GM18505 (cell line): ENCODE results near the gene TNIP1.

Experiments used
- ATAC-seq: cut with Tn5 transposase; IDR thresholded peaks from one replicate; pipeline ENCODE4 v1.9.1; 2021; ENCODE audit not compliant: unreplicated experiment
- POLR2A ChIP-seq: IDR thresholded peaks from 4 replicates; pipeline ENCODE4 v1.6.1; 2011; ENCODE audit warnings: borderline replicate concordance; ENCODE audit not compliant: insufficient read depth, insufficient read length; ENCODE audit errors: extremely low read depth

The TNIP1 gene

DNA sequence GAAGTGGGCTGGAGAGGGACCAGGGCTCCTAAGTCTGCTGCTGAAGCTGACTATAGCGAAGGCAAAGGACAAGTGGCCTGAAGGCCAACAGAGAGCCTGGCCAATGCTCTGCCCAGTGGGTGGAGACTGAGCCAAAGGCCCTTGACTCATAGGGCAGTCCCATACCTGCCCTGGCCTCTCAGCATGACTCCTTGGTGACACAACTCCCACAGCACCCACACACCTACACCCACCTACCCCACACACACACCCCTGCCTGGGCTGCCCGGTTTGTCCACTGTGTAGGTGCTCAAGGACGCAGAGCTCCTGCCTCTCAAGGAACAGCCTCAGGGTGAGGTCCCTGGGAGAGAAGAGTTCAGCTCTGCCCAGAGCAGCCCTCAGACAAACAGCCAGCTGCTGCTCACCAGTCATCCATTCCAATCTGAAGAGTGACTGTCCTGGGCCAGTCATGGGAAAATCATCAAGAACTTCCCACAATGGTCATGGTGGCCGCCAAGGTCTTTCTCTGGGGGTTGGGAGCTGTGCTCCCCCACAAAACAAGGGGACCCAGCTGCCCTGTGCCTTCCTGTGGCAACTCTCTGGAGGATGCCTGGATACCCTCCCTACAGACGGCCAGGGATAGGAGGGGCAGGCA is 5.0 kb downstream of the TNIP1 start:
- no peak for TF ChIP-seq POLR2A
- no peak for ATAC-seq

DNA sequence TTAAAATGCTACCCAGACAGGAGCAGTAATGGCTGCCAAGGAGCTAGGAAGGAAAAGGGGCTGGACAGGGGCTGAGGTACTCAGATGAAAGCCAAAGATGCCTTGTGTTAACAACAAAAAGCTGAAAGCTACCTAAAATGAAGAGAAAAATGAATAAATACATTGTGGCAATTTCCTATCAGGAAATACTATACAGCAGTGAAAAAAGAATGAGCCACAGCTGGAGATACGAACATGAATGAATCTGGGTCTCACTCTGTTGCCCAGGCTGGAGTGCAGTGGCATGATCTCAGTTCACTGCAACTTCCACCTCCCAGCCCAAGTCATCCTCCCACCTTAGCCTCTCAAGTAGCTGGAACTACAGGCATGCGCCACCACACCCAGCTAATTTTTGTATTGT is 6.3 kb downstream of the TNIP1 start:
- TF ChIP-seq POLR2A, result no peak
- no peak for ATAC-seq

DNA sequence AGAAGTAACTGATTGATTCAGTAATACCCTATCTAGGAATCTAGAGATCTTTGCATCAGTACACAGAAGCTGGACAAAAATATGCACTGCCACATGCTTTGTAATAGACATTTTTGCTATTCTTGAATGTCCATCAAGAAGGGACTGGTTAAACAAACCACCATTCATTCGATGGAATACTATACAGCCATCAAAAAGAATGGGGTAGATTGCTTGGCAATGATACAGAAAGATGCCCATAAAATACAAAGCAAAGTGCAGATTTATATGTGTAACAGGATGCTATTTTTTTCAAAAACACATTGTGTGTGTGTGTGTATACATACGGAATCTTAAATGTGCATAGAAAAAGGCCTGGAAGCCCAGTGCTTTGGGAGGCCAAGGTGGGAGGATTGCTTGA is 7.6 kb downstream of the TNIP1 start:
- no peak for TF ChIP-seq POLR2A

DNA sequence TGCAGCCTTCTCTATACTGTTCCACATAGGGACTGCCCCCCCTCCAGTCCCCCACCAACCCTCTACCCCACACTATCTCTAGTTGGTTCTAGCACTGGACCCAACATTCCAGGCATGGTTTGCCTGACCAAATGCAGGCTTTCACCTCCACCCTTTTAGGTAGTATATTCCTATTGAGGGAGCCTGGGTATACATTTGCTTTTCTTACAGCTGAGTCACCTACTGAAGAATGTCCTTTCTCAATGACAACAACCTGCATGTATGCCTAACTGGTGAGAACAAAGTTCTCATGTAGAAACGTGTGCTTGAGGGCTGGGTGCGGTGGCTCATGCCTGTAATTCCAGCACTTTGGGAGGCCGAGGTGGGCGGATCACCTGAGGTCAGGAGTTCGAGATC is 8.2 kb downstream of the TNIP1 start:
- TF ChIP-seq POLR2A, result no peak
- ATAC-seq, result no peak

More for the DNA sequence above, 7.6 kb downstream of the TNIP1 start:
- ATAC-seq, result no peak

DNA sequence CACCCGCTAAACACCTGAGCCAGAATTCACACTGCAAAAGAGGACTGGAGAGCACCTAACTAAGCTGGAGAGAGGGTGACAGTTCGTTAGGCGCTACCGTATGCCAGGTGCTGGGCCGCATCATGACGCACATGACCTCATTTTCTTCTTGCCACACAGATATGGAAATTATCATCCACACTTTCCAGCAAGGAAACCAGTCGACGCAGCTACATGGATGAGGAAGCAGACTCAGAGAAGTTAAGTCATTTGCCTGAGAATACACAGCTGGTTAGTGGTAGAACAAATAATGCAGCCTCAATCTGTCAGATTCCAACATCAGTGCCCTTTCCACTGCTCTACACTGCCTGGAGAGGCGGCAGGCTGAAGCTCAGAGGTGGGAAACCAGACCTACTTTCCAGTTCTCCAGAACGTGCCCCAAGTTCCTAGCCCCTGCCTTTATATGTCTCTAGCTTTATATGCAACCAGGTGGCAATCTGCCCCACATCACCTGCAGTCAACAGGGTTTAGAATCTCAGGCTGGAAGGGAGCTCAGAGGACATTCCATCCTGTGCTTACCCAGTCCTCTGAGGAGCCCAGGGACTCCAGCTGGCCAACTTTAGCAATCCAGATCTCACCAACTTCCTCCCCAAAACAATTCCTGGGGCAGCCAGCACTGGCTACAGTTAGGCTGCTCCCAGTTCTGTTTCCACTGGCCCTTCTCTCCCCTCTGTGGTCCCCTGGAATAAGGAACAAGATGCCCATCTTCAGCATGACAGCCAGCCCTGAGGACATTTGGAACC is 8.8 kb downstream of the TNIP1 start:
- ATAC-seq, result no peak

DNA sequence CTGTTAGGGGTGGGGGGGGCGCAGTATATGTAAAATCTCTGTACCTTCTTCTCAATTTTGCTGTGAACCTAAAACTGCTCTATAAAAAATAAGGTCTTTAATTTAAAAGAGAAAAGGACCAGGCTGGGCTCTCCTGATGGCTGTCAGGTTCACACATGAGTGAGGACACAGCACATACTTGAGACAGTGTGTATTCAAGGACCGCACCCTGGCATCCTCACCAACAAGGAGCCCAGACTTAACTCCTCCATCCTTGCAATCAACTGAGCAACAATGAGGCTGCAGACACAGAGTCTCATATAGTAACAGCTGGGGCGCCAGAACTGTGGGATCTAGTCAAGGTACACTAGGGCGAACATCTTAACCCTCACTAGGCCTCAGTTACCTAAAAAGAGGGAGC is 9.8 kb downstream of the TNIP1 start:
- no peak for TF ChIP-seq POLR2A
- no peak for ATAC-seq

More for the DNA sequence above, 8.8 kb downstream of the TNIP1 start:
- no peak for TF ChIP-seq POLR2A

DNA sequence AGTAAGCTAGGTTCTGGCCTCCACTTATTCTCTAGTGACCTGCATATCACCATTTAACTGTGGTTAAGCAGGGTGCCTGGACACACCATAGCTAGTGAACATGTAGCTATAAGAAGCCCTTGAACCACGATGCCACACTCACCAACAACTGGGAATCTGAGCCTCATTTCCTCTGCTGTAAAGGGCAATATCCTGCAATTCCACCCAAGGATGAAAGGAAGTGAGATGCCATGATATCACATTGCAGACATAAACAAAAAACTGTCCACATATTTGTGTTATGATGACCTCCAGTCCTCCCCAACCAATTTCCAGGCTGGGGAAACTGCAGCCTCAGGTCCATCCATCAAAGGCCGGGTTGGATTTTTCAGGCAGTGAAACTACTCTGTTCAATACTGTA is 10.4 kb downstream of the TNIP1 start:
- ATAC-seq, result no peak
- TF ChIP-seq POLR2A, result no peak

DNA sequence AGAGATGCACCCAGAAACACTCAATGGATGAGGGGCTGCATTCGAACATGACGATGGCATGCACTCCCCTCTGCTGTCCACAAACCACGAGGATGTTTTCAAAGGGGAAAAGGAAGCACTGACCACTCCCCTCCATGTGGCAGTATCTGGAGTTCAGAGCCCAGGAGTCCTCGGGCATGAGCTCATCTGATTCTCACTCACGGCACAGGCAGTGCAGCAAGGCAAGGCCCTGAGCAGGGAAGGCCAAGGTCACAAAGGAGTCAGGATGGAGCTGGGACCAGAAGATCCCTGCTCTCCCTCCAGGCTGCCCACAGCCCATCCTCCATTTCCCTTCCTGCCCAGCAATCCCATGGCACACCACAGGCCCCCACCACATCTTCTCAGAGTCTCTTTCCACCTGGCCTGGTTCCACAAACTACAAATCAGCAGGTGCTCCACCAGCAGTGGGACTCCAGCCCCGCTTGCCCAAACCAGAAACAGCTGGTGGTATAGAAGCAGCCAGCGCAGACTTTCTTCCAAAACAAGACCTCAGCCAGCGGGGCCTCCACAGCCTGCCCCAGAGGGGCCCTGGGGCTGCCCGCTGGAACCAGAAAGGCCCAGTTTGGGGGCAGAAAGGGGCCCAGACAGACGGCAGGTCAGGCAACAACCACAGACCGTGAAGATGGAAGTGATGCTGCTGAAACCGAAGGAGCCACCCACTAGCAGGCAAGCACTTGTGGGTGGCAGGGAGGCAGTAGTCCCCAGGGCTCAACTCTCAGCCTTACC is 12.2 kb downstream of the TNIP1 start:
- TF ChIP-seq POLR2A, result peak; percentile 25
- peak; percentile 44 for ATAC-seq

DNA sequence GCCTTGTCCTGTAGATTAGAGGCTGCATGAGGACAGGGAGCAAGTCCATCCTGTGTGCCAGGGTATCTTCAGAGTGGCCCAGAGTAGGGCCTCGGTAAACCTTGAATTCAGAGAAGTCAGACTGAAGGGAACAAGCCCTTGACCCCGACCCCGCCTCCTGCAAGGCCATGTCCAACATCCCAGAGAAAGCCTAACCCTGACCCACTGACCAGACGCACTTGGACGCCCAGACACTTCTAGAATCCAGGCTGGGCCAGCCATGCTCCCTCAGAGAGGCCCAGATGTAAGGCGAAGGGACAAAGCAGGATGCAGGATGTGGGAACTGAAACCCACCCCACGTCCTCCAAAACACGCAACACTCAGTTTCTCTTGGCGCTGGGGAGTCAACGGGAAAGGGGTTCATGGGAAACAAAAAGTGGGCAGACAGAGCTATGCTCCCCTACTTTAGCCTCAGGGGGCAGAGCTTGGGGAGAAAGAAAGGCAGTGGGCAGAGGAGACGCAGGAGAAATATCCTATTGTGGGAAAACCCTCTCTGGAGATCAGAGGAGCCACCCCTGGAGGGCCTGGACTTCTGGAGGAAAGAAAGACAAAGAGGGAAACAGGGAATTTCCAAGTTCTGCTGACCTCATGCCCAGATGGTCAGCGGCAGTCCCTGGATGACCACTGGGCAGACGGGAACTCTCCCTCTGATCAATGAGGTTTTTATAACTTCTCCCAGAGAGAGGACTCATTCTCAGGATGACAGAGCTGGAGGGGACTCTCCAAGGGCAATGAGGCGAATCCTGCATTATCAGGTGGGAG is 13.0 kb downstream of the TNIP1 start:
- no peak for TF ChIP-seq POLR2A
- ATAC-seq, result no peak

DNA sequence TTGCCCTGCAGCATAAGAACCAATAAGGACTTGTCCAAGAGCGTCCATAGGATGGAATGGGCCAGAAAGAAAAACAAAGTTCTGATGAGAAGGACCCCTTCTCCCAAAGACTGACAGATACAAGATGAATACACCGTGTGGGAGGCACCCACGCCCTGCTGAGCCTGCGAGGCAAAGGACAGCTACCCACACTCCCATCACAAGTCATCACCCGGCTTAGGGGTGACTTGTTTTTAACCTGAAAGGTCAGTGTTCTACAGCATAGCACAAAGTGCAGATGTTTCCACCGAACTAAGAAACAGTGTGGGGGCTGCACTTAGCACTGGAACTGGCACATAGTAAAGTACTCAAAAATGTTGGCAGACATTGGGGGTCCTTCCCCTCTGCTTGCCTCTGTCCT is 13.9 kb downstream of the TNIP1 start:
- no peak for ATAC-seq
- TF ChIP-seq POLR2A, result no peak

DNA sequence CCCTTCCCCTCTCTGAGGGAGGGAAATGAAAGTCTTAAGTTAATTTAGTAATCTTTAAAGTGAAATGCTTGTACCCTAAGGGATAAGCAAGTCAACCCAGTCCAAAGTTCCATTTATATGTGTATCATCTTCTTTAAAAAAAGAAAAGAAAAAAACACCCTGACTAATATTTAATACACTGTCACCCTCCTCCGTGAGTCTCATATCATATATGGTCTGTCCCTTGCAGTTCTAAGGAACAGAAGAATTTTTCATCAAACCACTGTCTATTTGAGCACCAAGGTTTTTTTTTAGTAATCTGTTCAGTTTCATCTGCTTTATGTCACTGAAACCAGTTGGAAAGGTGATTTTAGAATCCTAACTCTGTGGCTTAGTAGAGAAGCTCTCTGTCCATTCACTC is 15.2 kb downstream of the TNIP1 start:
- no peak for ATAC-seq

DNA sequence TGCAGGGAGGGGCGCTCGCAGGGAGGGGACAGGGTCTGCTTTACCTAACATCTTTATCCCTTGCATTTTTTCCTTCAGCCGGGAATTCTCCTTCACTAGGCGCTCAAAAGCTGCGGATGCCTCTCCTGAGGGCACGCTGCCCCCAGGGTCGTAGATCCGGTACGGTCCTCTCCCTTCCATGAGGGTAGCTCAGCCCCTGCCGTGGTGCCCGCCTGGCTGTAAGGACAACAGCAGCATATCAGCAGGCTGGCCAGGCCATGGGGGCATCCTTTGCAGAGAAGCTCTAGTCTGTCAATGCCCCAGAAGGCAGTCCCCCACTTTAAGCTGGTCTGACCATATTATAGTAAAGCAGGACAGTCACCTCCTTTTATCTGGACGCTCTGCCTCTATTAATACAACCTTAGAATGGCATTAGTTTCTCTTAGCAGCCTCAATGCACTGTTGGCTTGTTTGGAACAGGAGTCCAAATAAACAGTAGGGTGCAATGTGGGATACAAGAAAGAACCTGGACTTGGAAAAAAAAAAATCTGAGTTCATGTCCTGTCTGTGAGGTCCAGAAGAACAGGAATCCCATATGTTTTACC is 15.8 kb downstream of the TNIP1 start:
- TF ChIP-seq POLR2A, result no peak
- ATAC-seq, result no peak

More for the DNA sequence above, 15.2 kb downstream of the TNIP1 start:
- no peak for TF ChIP-seq POLR2A
